Coronary artery (tissue), 2 donors: ENCODE measurements around the gene RNF20.
"Not testable (repeated sequence)": the region's sequence is repeated elsewhere in the genome, so short reads cannot be mapped to it uniquely, and the experiment has no call there.

ENCODE experiments used
- DNase-seq: peaks from one replicate; pipeline ENCODE4 v3.0.0-alpha.2; 2017; ENCODE audit warnings: low spot score
- H3K27ac ChIP-seq, 2 donors: fragments of 200-600 bp; sonication (generic); one replicate each; pipeline ENCODE4 v1.5.1; 2016 to 2019
- H3K4me3 ChIP-seq: fragments of 200-600 bp; sonication (generic); 2 replicates; pipeline ENCODE4 v1.5.1; 2016; ENCODE audit warnings: mild to moderate bottlenecking, moderate library complexity
- CTCF ChIP-seq: fragments of 200-600 bp; sonication (generic); IDR thresholded peaks from one replicate; pipeline ENCODE4 v1.5.1; 2019; ENCODE audit warnings: antibody characterized with exemption

Gene RNF20

DNA sequence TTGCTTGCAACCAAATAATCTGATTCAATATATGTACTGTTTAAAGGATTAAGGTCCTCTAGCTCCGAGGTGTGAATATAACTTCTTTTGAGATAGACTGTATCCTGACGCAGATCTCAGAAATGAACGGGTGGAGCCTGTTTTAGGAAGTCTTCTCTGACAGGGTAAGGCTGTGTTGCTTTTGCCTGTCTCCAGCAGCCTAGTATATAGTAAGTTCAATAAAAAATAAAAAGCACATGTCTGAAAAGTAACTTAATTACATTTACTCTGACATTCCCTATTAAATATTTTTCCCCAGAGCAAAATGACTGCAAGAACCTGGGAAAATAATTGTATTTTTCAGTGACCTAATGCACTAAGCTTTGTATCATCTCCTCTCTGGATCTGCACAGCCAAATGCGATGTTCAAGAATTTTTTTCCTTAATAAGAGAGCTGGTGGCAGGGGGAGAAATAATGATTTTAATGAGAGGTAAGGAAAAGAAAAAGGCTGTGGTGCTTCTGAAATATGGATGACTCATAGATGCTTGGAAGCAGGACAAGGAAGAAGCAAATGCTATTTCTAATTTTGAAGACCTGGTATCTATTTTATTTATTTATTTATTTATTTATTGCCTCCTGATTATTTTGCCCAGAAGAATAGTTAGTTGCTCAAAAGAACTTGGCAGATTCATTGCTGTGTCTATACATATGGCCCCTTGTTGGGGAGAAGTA, 53.8 kb downstream of the RNF20 start:
- Histone ChIP-seq H3K4me3 (no peak overlapping the region), H3K27ac (no peak overlapping the region)
- no peak for TF ChIP-seq CTCF
- no peak for DNase-seq

DNA sequence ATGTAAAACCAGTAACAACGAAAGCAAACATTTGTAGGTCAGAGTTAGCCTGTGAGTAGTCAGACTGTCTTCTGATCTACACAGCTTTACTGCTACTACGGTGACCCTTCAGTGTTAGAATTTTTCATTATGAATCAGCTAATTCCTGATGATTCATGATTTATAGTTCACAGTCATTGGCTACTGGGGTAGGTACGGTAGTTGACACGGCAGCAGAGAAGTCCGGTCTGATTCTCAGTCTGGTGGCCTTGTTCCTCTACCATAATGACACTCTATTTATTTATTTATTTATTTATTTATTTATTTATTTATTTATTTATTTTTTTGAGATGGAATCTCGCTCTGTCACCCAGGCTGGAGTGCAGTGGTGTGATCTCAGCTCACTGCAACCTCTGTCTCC, 56.4 kb downstream of the RNF20 start:
- not testable (repeated sequence) for DNase-seq, H3K27ac ChIP-seq, H3K4me3 ChIP-seq

DNA sequence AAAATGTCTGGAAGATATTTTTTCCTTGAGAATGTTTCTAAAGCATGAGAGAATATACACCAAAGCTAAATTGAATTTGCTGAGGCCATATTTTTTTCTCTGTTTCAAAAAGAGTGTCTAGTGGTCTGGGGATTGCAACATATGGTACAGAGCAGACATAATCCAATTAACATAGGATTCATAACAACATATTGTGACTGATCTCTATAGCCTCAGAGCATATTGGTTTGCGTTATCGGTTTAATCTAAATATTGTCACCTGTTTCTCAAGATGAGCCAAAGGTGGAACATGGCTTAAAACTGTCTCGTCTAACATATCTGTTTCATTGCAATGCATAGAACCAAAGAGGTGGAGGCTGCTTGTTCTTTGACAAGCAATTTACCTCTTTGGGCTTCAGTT, 57.2 kb downstream of the RNF20 start:
- no peak overlapping the region for H3K27ac ChIP-seq
- H3K4me3 ChIP-seq = no peak overlapping the region
- DNase-seq = no peak
- TF ChIP-seq CTCF = no peak

DNA sequence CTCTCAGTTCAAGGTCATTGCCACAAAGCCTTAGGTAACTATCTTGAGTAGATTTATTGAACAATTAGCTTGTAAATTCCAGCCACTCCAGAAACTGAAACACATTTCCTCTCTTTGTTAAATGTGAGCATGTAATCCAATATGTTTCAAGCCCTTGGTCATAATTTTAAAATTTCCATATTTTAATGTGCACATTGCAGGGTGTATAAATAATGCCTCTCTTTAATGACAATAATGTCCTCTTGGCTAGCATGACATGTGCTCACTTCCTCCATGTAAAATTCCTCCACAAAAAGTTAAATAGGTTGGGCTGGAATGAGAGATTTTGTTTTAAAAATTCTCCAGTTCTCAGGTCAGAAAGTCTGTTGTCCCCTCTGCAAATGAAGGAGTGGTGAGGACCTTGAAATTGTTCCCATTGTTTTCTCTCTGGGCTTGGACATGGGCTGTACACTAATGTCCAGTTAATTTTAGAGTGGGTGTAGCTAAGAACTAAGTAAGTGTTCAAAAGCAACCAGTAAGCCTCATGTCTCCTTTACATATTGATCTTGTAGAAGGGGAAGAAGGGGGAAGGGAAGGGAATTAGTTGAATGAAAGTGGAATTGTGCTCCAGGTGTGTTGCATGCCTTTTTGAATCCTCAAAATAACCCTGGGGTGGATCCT, 58.3 kb downstream of the RNF20 start:
- DNase-seq = no peak
- TF ChIP-seq CTCF = no peak
- Histone ChIP-seq H3K4me3 (no peak overlapping the region), H3K27ac (no peak overlapping the region)

GRCh38 chr9:101592788-101593187, 59.1 kb downstream of the RNF20 start:
- H3K27ac ChIP-seq = no peak overlapping the region
- TF ChIP-seq CTCF = no peak
- DNase-seq = no peak
- no peak overlapping the region for H3K4me3 ChIP-seq

GRCh38 chr9:101593345-101593744, 59.7 kb downstream of the RNF20 start:
- no peak for TF ChIP-seq CTCF
- DNase-seq = no peak
- no peak overlapping the region for H3K27ac ChIP-seq
- no peak overlapping the region for H3K4me3 ChIP-seq

DNA sequence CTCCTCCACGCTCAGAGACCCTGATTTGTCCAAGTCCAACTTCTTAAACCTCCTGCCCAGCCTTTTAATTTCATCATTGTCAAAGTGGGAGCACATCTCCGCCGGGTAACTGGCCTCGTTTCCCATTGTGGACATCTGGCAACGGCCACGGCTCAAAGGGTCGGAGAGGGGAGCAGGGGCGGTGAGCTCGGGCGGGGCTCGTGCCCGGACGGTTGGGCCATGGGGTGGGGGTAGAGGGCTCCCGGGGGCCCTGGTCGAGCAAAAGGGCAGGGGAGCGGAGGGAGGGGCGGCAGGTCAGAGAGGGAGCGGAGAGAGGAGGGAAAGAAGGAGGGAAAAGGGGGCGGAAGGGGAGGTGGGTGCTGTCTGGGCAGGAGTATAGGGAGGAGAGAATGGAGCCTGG, 61.1 kb downstream of the RNF20 start, which contains the start of gene PPP3R2:
TSS of gene PPP3R2 (minus strand) at position 174 of the 400 bp plus-strand sequence. CDS start at position 126, 48 bp downstream.
- no peak for TF ChIP-seq CTCF
- no peak for DNase-seq
- H3K27ac ChIP-seq = no peak within 1 kb of the TSS
- no peak within 1 kb of the TSS for H3K4me3 ChIP-seq
